Tibial nerve (tissue), 3 donors: ENCODE results near the gene CCDC24.

Experiments
- CTCF ChIP-seq, 5 experiments: fragments of 200-600 bp in 3 of 5; fragments of 450-650 bp in 2 of 5; sonication (generic) in 3 of 5; IDR thresholded peaks; one replicate each; pipeline ENCODE4 v1.5.1; 2016 to 2019; ENCODE audit warnings: antibody characterized with exemption in 5 of 5, mild to moderate bottlenecking in 3 of 5, moderate library complexity in 2 of 5
- POLR2A ChIP-seq, 2 donors: fragments of 450-650 bp; IDR thresholded peaks; one replicate each; pipeline ENCODE4 v1.6.1; 2017; ENCODE audit warnings: antibody characterized with exemption in 2 of 2, mild to moderate bottlenecking in 2 of 2, moderate library complexity in 2 of 2

- TF ChIP-seq CTCF (IDR thresholded peaks at IDR 0.05) (no peak), POLR2A (IDR thresholded peaks at IDR 0.05) (no peak)
Measured at GRCh38 chr1:44034423-44034822, 43.0 kb downstream of the CCDC24 start.
